ENCODE results near the gene PLAU.

The PLAU gene

GRCh38 chr10:73967022-73967429, 56.1 kb downstream of the PLAU start:
- TF ChIP-seq CTCF (IDR thresholded peaks at IDR 0.05; ENCODE audit: low read length, missing control alignments): no peak
- no peak for DNase-seq (ENCODE audit: low read depth)
- no peak overlapping the region for H3K4me3 ChIP-seq (replicated peaks; ENCODE audit: low read depth, low read length)

All from fibroblast of pulmonary artery (primary cell).